ENCODE results near the gene HBQ1.
A peak's percentile ranks its signal among the peaks of the same experiment; 100 is the strongest.
"Not testable (repeated sequence)": the region's sequence is repeated elsewhere in the genome, so short reads cannot be mapped to it uniquely, and the experiment has no call there.

Gene HBQ1

GRCh38 chr16:176006-176405 lies 4.3 kb upstream of the HBQ1 start:
- not testable (repeated sequence) for ATAC-seq, DNase-seq

- not testable (repeated sequence) for DNase-seq
Measured at GRCh38 chr16:176477-177382, 3.5 kb upstream of the HBQ1 start, which contains the start of gene HBA1. Gene HBA1 (plus strand): TSS chr16:176680. CDS start chr16:176717, 37 bp downstream.

GRCh38 chr16:177394-177822 lies 2.9 kb upstream of the HBQ1 start:
- DNase-seq (no peak), ATAC-seq (no peak)

More at GRCh38 chr16:176477-177382, 3.5 kb upstream of the HBQ1 start, which contains the start of gene HBA1:
- ATAC-seq = not testable (repeated sequence)

- no peak for DNase-seq
- no peak for ATAC-seq
Measured at GRCh38 chr16:177981-178667, 2.1 kb upstream of the HBQ1 start.

GRCh38 chr16:178668-179015 lies 1.6 kb upstream of the HBQ1 start:
- DNase-seq = no peak

GRCh38 chr16:179211-180092 lies 807 bp upstream of the HBQ1 start:
- DNase-seq = no peak
- ATAC-seq = no peak

More at GRCh38 chr16:178668-179015, 1.6 kb upstream of the HBQ1 start:
- no peak for ATAC-seq

GRCh38 chr16:180681-181564 lies 664 bp downstream of the HBQ1 start:
- peak; percentile 91 for DNase-seq

GRCh38 chr16:181565-182021 lies 1.3 kb downstream of the HBQ1 start:
- ATAC-seq (no peak), DNase-seq (no peak)

More at GRCh38 chr16:180681-181564, 664 bp downstream of the HBQ1 start:
- peak; percentile 80 for ATAC-seq

GRCh38 chr16:183005-183404 lies 2.7 kb downstream of the HBQ1 start:
- DNase-seq = no peak
- no peak for ATAC-seq

- ATAC-seq (no peak), DNase-seq (no peak)
Measured at GRCh38 chr16:185213-185612, 5.0 kb downstream of the HBQ1 start.

- DNase-seq = no peak
- no peak for ATAC-seq
Measured at GRCh38 chr16:185691-186090, 5.4 kb downstream of the HBQ1 start.

GRCh38 chr16:187330-187729 lies 7.1 kb downstream of the HBQ1 start:
- no peak for ATAC-seq

GRCh38 chr16:188674-189073 lies 8.4 kb downstream of the HBQ1 start:
- ATAC-seq (peak; percentile 48), DNase-seq (no peak)

More at GRCh38 chr16:187330-187729, 7.1 kb downstream of the HBQ1 start:
- no peak for DNase-seq

GRCh38 chr16:189604-190186 lies 9.4 kb downstream of the HBQ1 start:
- DNase-seq = no peak
- ATAC-seq = no peak

GRCh38 chr16:191831-192230 lies 11.6 kb downstream of the HBQ1 start:
- DNase-seq = no peak
- ATAC-seq = no peak

- ATAC-seq (no peak), DNase-seq (no peak)
Measured at GRCh38 chr16:192686-193085, 12.4 kb downstream of the HBQ1 start.

- DNase-seq (no peak), ATAC-seq (no peak)
Measured at GRCh38 chr16:193441-193840, 13.2 kb downstream of the HBQ1 start.

GRCh38 chr16:194516-194915 lies 14.3 kb downstream of the HBQ1 start:
- DNase-seq (no peak), ATAC-seq (no peak)

GRCh38 chr16:200388-200787 lies 20.1 kb downstream of the HBQ1 start:
- DNase-seq (no peak), ATAC-seq (no peak)

GRCh38 chr16:203246-203645 lies 23.0 kb downstream of the HBQ1 start:
- ATAC-seq = no peak
- DNase-seq = no peak

GRCh38 chr16:204046-204445 lies 23.8 kb downstream of the HBQ1 start:
- not testable (repeated sequence) for DNase-seq, ATAC-seq
